ENCODE data around the gene FBXO31. TPM values are rescaled to one million over a fixed set of nuclear protein-coding genes. Genes with fewer than 3 reads are reported as not detected.

The FBXO31 gene
- total and polyA plus RNA-seq, 10 of the 15 experiments (the other 5 are each of a cell fraction or from before 2014, with no cell fraction given), result 0.19 to 33.1 (median 10.3) TPM

DNA sequence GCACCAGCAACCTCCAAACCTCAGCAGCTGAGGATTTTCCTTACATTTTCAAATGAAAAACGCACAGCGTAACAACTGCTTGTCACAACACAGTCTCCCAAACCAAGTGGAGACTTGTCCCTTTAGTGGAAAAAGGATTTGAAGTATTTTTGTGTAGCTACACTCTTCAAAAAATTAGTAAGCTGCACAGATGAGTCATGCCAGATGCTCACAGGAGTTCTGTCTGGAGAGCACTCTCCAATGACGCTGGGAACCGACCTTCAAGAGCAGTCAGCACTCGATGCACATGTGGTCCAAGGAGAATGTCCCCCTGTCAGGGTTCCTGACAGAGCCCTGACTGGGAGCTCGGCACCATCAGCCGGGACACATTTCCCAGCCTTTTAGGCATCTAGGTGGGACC lies 48.4 kb upstream of the FBXO31 start:
- Histone ChIP-seq H3K9me3 (replicated peaks; ENCODE audit: control insufficient read depth, insufficient read depth, low read length) (no peaks in the 10 kb centered on the region), H3K36me3 (ENCODE audit: control insufficient read depth in 2 of 2, insufficient read depth in 2 of 2, low read length in 1 of 2) (no peaks in the 10 kb centered on the region), H3K4me1 (ENCODE audit: control insufficient read depth, insufficient read depth, low read length) (no peaks in the 10 kb centered on the region), H3K79me2 (ENCODE audit: control insufficient read depth, insufficient read depth, low read length) (no peaks in the 10 kb centered on the region), H2AFZ (ENCODE audit: control insufficient read depth, low read depth, low read length) (no peak overlapping the region), H3K27ac (ENCODE audit: control insufficient read depth, insufficient read depth) (no peak overlapping the region), H3K4me2 (ENCODE audit: control insufficient read depth, insufficient read depth) (no peak overlapping the region), H4K20me1 (ENCODE audit: control insufficient read depth, insufficient read depth) (no peaks in the 10 kb centered on the region; the same call in 1 of the 2 replicates), H3K27me3 (replicated peaks in 1 of 2; ENCODE audit: control insufficient read depth in 2 of 2, insufficient read depth in 2 of 2, low read length in 1 of 2) (peaks cover 0 to 4% of the 10 kb centered on the region in 2 experiments; a peak in 2 of 4 replicates), H3K9ac (ENCODE audit: control insufficient read depth, insufficient read depth, low read length) (no peak overlapping the region), H3K4me3 (no peak overlapping the region)
- TF ChIP-seq, protein P1, sequence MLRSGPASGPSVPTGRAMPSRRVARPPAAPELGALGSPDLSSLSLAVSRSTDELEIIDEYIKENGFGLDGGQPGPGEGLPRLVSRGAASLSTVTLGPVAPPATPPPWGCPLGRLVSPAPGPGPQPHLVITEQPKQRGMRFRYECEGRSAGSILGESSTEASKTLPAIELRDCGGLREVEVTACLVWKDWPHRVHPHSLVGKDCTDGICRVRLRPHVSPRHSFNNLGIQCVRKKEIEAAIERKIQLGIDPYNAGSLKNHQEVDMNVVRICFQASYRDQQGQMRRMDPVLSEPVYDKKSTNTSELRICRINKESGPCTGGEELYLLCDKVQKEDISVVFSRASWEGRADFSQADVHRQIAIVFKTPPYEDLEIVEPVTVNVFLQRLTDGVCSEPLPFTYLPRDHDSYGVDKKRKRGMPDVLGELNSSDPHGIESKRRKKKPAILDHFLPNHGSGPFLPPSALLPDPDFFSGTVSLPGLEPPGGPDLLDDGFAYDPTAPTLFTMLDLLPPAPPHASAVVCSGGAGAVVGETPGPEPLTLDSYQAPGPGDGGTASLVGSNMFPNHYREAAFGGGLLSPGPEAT (IDR thresholded peaks at IDR 0.05; ENCODE audit: low read depth), result no peak
- no peak for TF ChIP-seq ZNF384 (IDR thresholded peaks at IDR 0.05; ENCODE audit: borderline replicate concordance, low read depth, low read length)
- no peak for TF ChIP-seq SMARCA5 (IDR thresholded peaks at IDR 0.05)
- TF ChIP-seq MEF2A (IDR thresholded peaks at IDR 0.05; ENCODE audit: insufficient read depth, low read depth, low read length), result no peak
- no peak for TF ChIP-seq SPI1 (IDR thresholded peaks at IDR 0.05; ENCODE audit: borderline replicate concordance, insufficient read depth, low read depth, low read length)
- TF ChIP-seq SMC3 (IDR thresholded peaks at IDR 0.05; ENCODE audit: borderline replicate concordance, low read length), result no peak
- TF ChIP-seq MXI1 (IDR thresholded peaks at IDR 0.05; ENCODE audit: low read depth, low read length), result no peak
- TF ChIP-seq NR2F1 (conservative IDR thresholded peaks at IDR 0.05), result no peak
- TF ChIP-seq KLF5 (IDR thresholded peaks at IDR 0.05; ENCODE audit: partially characterized antibody), result no peak
- no peak for TF ChIP-seq RFX5 (IDR thresholded peaks at IDR 0.05; ENCODE audit: low read depth, low read length)
- no peak for TF ChIP-seq BACH1 (IDR thresholded peaks at IDR 0.05; ENCODE audit: borderline replicate concordance)
- TF ChIP-seq ZSCAN29 (IDR thresholded peaks at IDR 0.05), result no peak
- no peak for TF ChIP-seq CBX5 (IDR thresholded peaks at IDR 0.05; ENCODE audit: low read depth)
- no peak for TF ChIP-seq ZBED1 (IDR thresholded peaks at IDR 0.05; ENCODE audit: borderline replicate concordance)
- no peak for TF ChIP-seq ZNF622 (IDR thresholded peaks at IDR 0.05)
- TF ChIP-seq, protein P2, sequence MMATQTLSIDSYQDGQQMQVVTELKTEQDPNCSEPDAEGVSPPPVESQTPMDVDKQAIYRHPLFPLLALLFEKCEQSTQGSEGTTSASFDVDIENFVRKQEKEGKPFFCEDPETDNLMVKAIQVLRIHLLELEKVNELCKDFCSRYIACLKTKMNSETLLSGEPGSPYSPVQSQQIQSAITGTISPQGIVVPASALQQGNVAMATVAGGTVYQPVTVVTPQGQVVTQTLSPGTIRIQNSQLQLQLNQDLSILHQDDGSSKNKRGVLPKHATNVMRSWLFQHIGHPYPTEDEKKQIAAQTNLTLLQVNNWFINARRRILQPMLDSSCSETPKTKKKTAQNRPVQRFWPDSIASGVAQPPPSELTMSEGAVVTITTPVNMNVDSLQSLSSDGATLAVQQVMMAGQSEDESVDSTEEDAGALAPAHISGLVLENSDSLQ (IDR thresholded peaks at IDR 0.05), result no peak
- TF ChIP-seq ETV6 (conservative IDR thresholded peaks at IDR 0.05 in 1 of 2, IDR thresholded peaks at IDR 0.05 in 1 of 2; ENCODE audit: borderline replicate concordance in 1 of 2, low read depth in 1 of 2), result no peak
- TF ChIP-seq, protein P3, sequence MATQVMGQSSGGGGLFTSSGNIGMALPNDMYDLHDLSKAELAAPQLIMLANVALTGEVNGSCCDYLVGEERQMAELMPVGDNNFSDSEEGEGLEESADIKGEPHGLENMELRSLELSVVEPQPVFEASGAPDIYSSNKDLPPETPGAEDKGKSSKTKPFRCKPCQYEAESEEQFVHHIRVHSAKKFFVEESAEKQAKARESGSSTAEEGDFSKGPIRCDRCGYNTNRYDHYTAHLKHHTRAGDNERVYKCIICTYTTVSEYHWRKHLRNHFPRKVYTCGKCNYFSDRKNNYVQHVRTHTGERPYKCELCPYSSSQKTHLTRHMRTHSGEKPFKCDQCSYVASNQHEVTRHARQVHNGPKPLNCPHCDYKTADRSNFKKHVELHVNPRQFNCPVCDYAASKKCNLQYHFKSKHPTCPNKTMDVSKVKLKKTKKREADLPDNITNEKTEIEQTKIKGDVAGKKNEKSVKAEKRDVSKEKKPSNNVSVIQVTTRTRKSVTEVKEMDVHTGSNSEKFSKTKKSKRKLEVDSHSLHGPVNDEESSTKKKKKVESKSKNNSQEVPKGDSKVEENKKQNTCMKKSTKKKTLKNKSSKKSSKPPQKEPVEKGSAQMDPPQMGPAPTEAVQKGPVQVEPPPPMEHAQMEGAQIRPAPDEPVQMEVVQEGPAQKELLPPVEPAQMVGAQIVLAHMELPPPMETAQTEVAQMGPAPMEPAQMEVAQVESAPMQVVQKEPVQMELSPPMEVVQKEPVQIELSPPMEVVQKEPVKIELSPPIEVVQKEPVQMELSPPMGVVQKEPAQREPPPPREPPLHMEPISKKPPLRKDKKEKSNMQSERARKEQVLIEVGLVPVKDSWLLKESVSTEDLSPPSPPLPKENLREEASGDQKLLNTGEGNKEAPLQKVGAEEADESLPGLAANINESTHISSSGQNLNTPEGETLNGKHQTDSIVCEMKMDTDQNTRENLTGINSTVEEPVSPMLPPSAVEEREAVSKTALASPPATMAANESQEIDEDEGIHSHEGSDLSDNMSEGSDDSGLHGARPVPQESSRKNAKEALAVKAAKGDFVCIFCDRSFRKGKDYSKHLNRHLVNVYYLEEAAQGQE (IDR thresholded peaks at IDR 0.05; ENCODE audit: low read depth, low read length), result no peak
- ATAC-seq (no peak), FAIRE-seq (no peak), DNase-seq (ENCODE audit: low read depth, low spot score) (no peak)
- ChIA-PET RAD21 (ENCODE audit: unreplicated experiment) (no interaction called here), POLR2A (interaction anchor here (0.5 to 0.7 kb wide), 2 partner anchors 12 to 25 kb away, joined by 3 read pairs; no protein-coding TSS in a partner anchor), SMC1A (ENCODE audit: uncharacterized antibody, unreplicated experiment) (no interaction called here), CTCF (interaction anchor here (0.5 kb wide), 1 partner anchor 290 kb away, joined by 3 read pairs; no protein-coding TSS in a partner anchor)
- no TSS peak for BruUV-seq (replicated peaks)
- in situ Hi-C loops (cut with MboI), result no loop called here
- intact Hi-C loops (cut with micrococcal nuclease; ENCODE audit: unreplicated experiment), result no loop called here
- WGBS (ENCODE audit: insufficient coverage, insufficient replicate concordance, low lambda C conversion rate, missing lambda C conversion rate), result 44% methylated on average over 7 of the region's 7 CpGs
